Measurements from ENCODE around the gene ARHGEF7. TPM values are rescaled to one million over a fixed set of nuclear protein-coding genes. Genes with fewer than 3 reads are reported as not detected.

The ARHGEF7 gene
- polyA plus RNA-seq, 1 donor from 2014 or later: 15.5 TPM

GRCh38 chr13:111339366-111340143 is 224.4 kb downstream of the ARHGEF7 start:
- Mint-ChIP-seq H3K9me3 (peaks cover 0 to 2% (median 0%) of the 10 kb centered on the region in 3 donors), H3K36me3 (peaks cover 25% of the 10 kb centered on the region), H3K4me3 (peak overlapping the region in 1 of 4 donors; percentile 66)

GRCh38 chr13:111341886-111342285 is 226.8 kb downstream of the ARHGEF7 start:
- Mint-ChIP-seq H3K4me1 (peaks cover 0 to 5% (median 0%) of the 10 kb centered on the region in 3 donors), H3K27ac (no peak overlapping the region), H3K36me3 (peaks cover 12% of the 10 kb centered on the region), H3K9me3 (peaks cover 0 to 3% (median 0%) of the 10 kb centered on the region in 3 donors), H3K4me3 (no peak overlapping the region), H3K27me3 (no peaks in the 10 kb centered on the region)

More at GRCh38 chr13:111339366-111340143, 224.4 kb downstream of the ARHGEF7 start:
- Mint-ChIP-seq H3K27ac (no peak overlapping the region), H3K4me1 (peaks cover 0 to 5% (median 0%) of the 10 kb centered on the region in 3 donors), H3K27me3 (no peaks in the 10 kb centered on the region)

GRCh38 chr13:111342721-111343120 is 227.6 kb downstream of the ARHGEF7 start:
- Mint-ChIP-seq H3K4me3 (no peak overlapping the region), H3K27me3 (no peaks in the 10 kb centered on the region), H3K36me3 (peaks cover 10% of the 10 kb centered on the region), H3K9me3 (peaks cover 0 to 3% (median 0%) of the 10 kb centered on the region in 3 donors), H3K4me1 (peaks cover 0 to 5% (median 0%) of the 10 kb centered on the region in 3 donors), H3K27ac (no peak overlapping the region)

- Mint-ChIP-seq H3K27me3 (no peaks in the 10 kb centered on the region), H3K27ac (no peak overlapping the region), H3K9me3 (peaks cover 0 to 3% (median 0%) of the 10 kb centered on the region in 3 donors), H3K36me3 (peaks cover 7% of the 10 kb centered on the region), H3K4me1 (peaks cover 0 to 5% (median 0%) of the 10 kb centered on the region in 3 donors), H3K4me3 (peak overlapping the region in 1 of 4 donors; percentile 20)
These were observed 228.2 kb downstream of the ARHGEF7 start for GRCh38 chr13:111343186-111343805.

GRCh38 chr13:111344471-111345191 is 229.5 kb downstream of the ARHGEF7 start:
- no peak overlapping the region for H3K4me3 Mint-ChIP-seq
- peaks cover 0 to 5% (median 0%) of the 10 kb centered on the region in 3 donors for H3K4me1 Mint-ChIP-seq
- no peak overlapping the region for H3K27ac Mint-ChIP-seq
- no peaks in the 10 kb centered on the region for H3K27me3 Mint-ChIP-seq
- H3K9me3 Mint-ChIP-seq: peaks cover 0 to 2% (median 1%) of the 10 kb centered on the region in 3 donors
- H3K36me3 Mint-ChIP-seq: peaks cover 7% of the 10 kb centered on the region

- H3K4me1 Mint-ChIP-seq: peaks cover 0 to 5% (median 0%) of the 10 kb centered on the region in 3 donors
- no peak overlapping the region for H3K4me3 Mint-ChIP-seq
- peaks cover 9% of the 10 kb centered on the region for H3K36me3 Mint-ChIP-seq
- H3K27me3 Mint-ChIP-seq: no peaks in the 10 kb centered on the region
- no peak overlapping the region for H3K27ac Mint-ChIP-seq
- H3K9me3 Mint-ChIP-seq: peaks cover 0 to 3% (median 2%) of the 10 kb centered on the region in 3 donors
These were observed 230.6 kb downstream of the ARHGEF7 start for GRCh38 chr13:111345682-111346081.

- H3K27ac Mint-ChIP-seq: no peak overlapping the region
- H3K27me3 Mint-ChIP-seq: no peaks in the 10 kb centered on the region
- peaks cover 0 to 5% (median 0%) of the 10 kb centered on the region in 3 donors for H3K4me1 Mint-ChIP-seq
- H3K36me3 Mint-ChIP-seq: peaks cover 9% of the 10 kb centered on the region
- H3K4me3 Mint-ChIP-seq: no peak overlapping the region
- H3K9me3 Mint-ChIP-seq: peaks cover 0 to 3% (median 2%) of the 10 kb centered on the region in 3 donors
These were observed 231.1 kb downstream of the ARHGEF7 start for GRCh38 chr13:111346101-111346680.

- Mint-ChIP-seq H3K4me1 (peaks cover 0 to 5% (median 0%) of the 10 kb centered on the region in 3 donors), H3K27ac (no peak overlapping the region), H3K9me3 (peaks cover 2 to 6% (median 3%) of the 10 kb centered on the region in 3 donors), H3K36me3 (peaks cover 9% of the 10 kb centered on the region), H3K4me3 (no peak overlapping the region), H3K27me3 (no peaks in the 10 kb centered on the region)
These were observed 232.3 kb downstream of the ARHGEF7 start for GRCh38 chr13:111347438-111347837.

- Mint-ChIP-seq H3K4me3 (no peak overlapping the region), H3K9me3 (peaks cover 4 to 7% (median 5%) of the 10 kb centered on the region in 3 donors), H3K27me3 (no peaks in the 10 kb centered on the region), H3K36me3 (peaks cover 2% of the 10 kb centered on the region), H3K4me1 (no peaks in the 10 kb centered on the region), H3K27ac (no peak overlapping the region)
These were observed 238.4 kb downstream of the ARHGEF7 start for GRCh38 chr13:111353508-111353907.

- Mint-ChIP-seq H3K4me3 (no peak overlapping the region), H3K9me3 (peaks cover 4 to 5% (median 4%) of the 10 kb centered on the region in 3 donors), H3K27me3 (no peaks in the 10 kb centered on the region), H3K4me1 (no peaks in the 10 kb centered on the region), H3K27ac (no peak overlapping the region), H3K36me3 (peaks cover 2% of the 10 kb centered on the region)
These were observed 239.7 kb downstream of the ARHGEF7 start for GRCh38 chr13:111354789-111355188.

Other genes with a start within 250 kb of the ARHGEF7 start
- gene ANKRD10, start 200.2 kb upstream of the ARHGEF7 start, polyA plus RNA-seq: 94.2 TPM
- not detected for gene TEX29, start 205.3 kb downstream of the ARHGEF7 start, polyA plus RNA-seq